ENCODE data around the gene APOL4. TPM values are rescaled to one million over a fixed set of nuclear protein-coding genes. Genes with fewer than 3 reads are reported as not detected.

APOL4 gene
- total and polyA plus RNA-seq, 3 experiments from 2014 or later, result 0.42 to 0.46 TPM; not detected in 1

DNA sequence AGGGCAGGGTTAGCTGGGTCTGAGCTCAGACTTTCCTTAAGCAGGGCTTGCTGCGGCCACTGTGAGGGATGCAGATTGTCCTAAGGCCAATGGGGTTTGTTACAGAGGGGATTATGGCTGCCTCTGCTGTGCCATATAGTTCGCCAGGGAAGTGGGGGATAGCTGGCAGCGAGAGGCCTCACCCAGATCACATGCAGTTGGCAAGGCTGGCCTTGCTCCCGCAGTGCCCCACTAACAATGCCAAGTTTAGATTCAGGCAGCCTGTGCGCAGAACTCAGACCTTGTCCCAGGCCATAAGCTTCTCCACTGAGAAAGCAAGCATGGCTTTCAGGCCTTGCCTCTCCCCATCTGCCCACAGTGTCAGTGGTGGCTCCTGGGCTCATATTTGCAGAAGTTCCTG lies 42.4 kb upstream of the APOL4 start:
- ChIA-PET POLR2A (no interaction called here), CTCF (interaction anchor here (1.0 kb wide), 1 partner anchor 42 kb away, joined by 3 read pairs; no protein-coding TSS in a partner anchor)
- peaks cover 6% of the 10 kb centered on the region for H3K4me1 ChIP-seq (ENCODE audit: insufficient read depth, low read length)
- Mint-ChIP-seq H3K4me1 (peaks cover 10 to 15% (median 11%) of the 10 kb centered on the region in 3 donors), H3K4me3 (no peak overlapping the region), H3K27ac (no peak overlapping the region), H3K27me3 (peaks cover 0 to 7% of the 10 kb centered on the region in 2 donors), H3K36me3 (peaks cover 0 to 11% (median 5%) of the 10 kb centered on the region in 3 donors), H3K9me3 (peaks cover 2 to 10% (median 8%) of the 10 kb centered on the region in 5 donors)
- DNase-seq, result no peak
- no peaks in the 10 kb centered on the region for H3K9me3 ChIP-seq (ENCODE audit: low read length)
- H3K36me3 ChIP-seq (ENCODE audit: insufficient read depth, low read length), result no peaks in the 10 kb centered on the region
- H3K27ac ChIP-seq (ENCODE audit: low read depth, low read length), result no peak overlapping the region
- H3K27me3 ChIP-seq (ENCODE audit: insufficient read depth, low read length, poor library complexity, severe bottlenecking), result no peaks in the 10 kb centered on the region
- no peak overlapping the region for H3K4me3 ChIP-seq (ENCODE audit: low read length)

- peak within 1 kb of the TSS; percentile 91 for H3K4me3 ChIP-seq (ENCODE audit: low read length)
- DNase-seq, result peak; percentile 80 to 87 (median 82)
- Mint-ChIP-seq H3K36me3 (peaks cover 17 to 41% (median 29%) of the 10 kb centered on the region in 3 donors), H3K27me3 (peaks cover 0 to 1% of the 10 kb centered on the region in 2 donors), H3K27ac (peak within 1 kb of the TSS; percentile 90 to 100 (median 98)), H3K9me3 (peaks cover 7 to 13% (median 8%) of the 10 kb centered on the region in 5 donors), H3K4me3 (peak within 1 kb of the TSS; percentile 96 to 100 (median 100)), H3K4me1 (peaks cover 49 to 56% (median 50%) of the 10 kb centered on the region in 3 donors)
- peak within 1 kb of the TSS; percentile 82 for H3K27ac ChIP-seq (ENCODE audit: low read depth, low read length)
- ChIA-PET POLR2A (interaction anchor here (1.0 to 1.3 kb wide), 3 partner anchors 13 to 83 kb away, joined by 3 to 4 read pairs (median 4); partner anchors contain the start of gene APOL1), CTCF (interaction anchor here (0.6 to 3.8 kb wide), 27 partner anchors 8 to 247 kb away, joined by 3 to 29 read pairs (median 4); partner anchors contain the start of gene APOL1)
- peaks cover 11% of the 10 kb centered on the region for H3K36me3 ChIP-seq (ENCODE audit: insufficient read depth, low read length)
- no peaks in the 10 kb centered on the region for H3K9me3 ChIP-seq (ENCODE audit: low read length)
- H3K27me3 ChIP-seq (ENCODE audit: insufficient read depth, low read length, poor library complexity, severe bottlenecking), result no peaks in the 10 kb centered on the region
- H3K4me1 ChIP-seq (ENCODE audit: insufficient read depth, low read length), result peaks cover 37% of the 10 kb centered on the region
Observed at GRCh38 chr22:36239401-36240171, 38.0 kb upstream of the APOL4 start, which contains the start of gene APOL2. APOL2 (minus strand) TSS chr22:36239527; CDS start chr22:36233162, 6,365 bp downstream.

GRCh38 chr22:36239150-36239400 lies 37.5 kb upstream of the APOL4 start:
- DNase-seq, result no peak
- peaks cover 0 to 1% of the 10 kb centered on the region in 2 donors for H3K27me3 Mint-ChIP-seq
- H3K9me3 Mint-ChIP-seq, result peaks cover 7 to 13% (median 8%) of the 10 kb centered on the region in 5 donors
- peak overlapping the region; percentile 96 to 100 (median 100) for H3K4me3 Mint-ChIP-seq
- Histone ChIP-seq H3K9me3 (ENCODE audit: low read length) (no peaks in the 10 kb centered on the region), H3K36me3 (ENCODE audit: insufficient read depth, low read length) (peaks cover 16% of the 10 kb centered on the region), H3K4me3 (ENCODE audit: low read length) (peak overlapping the region; percentile 91), H3K4me1 (ENCODE audit: insufficient read depth, low read length) (peaks cover 37% of the 10 kb centered on the region), H3K27me3 (ENCODE audit: insufficient read depth, low read length, poor library complexity, severe bottlenecking) (no peaks in the 10 kb centered on the region), H3K27ac (ENCODE audit: low read depth, low read length) (peak overlapping the region; percentile 82)
- H3K27ac Mint-ChIP-seq, result peak overlapping the region; percentile 90 to 100 (median 98)
- H3K36me3 Mint-ChIP-seq, result peaks cover 21 to 46% (median 29%) of the 10 kb centered on the region in 3 donors
- ChIA-PET CTCF (interaction anchor here (0.6 to 3.8 kb wide), 25 partner anchors 8 to 247 kb away, joined by 3 to 29 read pairs (median 5); partner anchors contain the start of gene APOL1), POLR2A (interaction anchor here (1.0 to 1.3 kb wide), 2 partner anchors 77 to 82 kb away, joined by 3 to 4 read pairs; no protein-coding TSS in a partner anchor)
- H3K4me1 Mint-ChIP-seq, result peaks cover 54 to 61% (median 55%) of the 10 kb centered on the region in 3 donors

- Mint-ChIP-seq H3K27me3 (peaks cover 0 to 1% of the 10 kb centered on the region in 2 donors), H3K9me3 (peaks cover 7 to 13% (median 8%) of the 10 kb centered on the region in 5 donors), H3K36me3 (peaks cover 23 to 51% (median 29%) of the 10 kb centered on the region in 3 donors), H3K4me3 (peak overlapping the region; percentile 96 to 100 (median 100)), H3K4me1 (peaks cover 58 to 66% (median 60%) of the 10 kb centered on the region in 3 donors), H3K27ac (peak overlapping the region; percentile 90 to 100 (median 98))
- H3K36me3 ChIP-seq (ENCODE audit: insufficient read depth, low read length), result peaks cover 16% of the 10 kb centered on the region
- H3K4me1 ChIP-seq (ENCODE audit: insufficient read depth, low read length), result peaks cover 37% of the 10 kb centered on the region
- ChIA-PET POLR2A (interaction anchor here (1.0 to 1.3 kb wide), 3 partner anchors 14 to 82 kb away, joined by 3 to 4 read pairs (median 4); partner anchors contain the start of gene APOL1), CTCF (interaction anchor here (0.6 to 3.8 kb wide), 26 partner anchors 7 to 248 kb away, joined by 3 to 29 read pairs (median 4); partner anchors contain the start of gene APOL1)
- H3K27me3 ChIP-seq (ENCODE audit: insufficient read depth, low read length, poor library complexity, severe bottlenecking), result no peaks in the 10 kb centered on the region
- peak overlapping the region; percentile 82 for H3K27ac ChIP-seq (ENCODE audit: low read depth, low read length)
- no peak for DNase-seq
- H3K9me3 ChIP-seq (ENCODE audit: low read length), result no peaks in the 10 kb centered on the region
- H3K4me3 ChIP-seq (ENCODE audit: low read length), result peak overlapping the region; percentile 91
Observed at GRCh38 chr22:36238373-36239149, 37.0 kb upstream of the APOL4 start.

DNA sequence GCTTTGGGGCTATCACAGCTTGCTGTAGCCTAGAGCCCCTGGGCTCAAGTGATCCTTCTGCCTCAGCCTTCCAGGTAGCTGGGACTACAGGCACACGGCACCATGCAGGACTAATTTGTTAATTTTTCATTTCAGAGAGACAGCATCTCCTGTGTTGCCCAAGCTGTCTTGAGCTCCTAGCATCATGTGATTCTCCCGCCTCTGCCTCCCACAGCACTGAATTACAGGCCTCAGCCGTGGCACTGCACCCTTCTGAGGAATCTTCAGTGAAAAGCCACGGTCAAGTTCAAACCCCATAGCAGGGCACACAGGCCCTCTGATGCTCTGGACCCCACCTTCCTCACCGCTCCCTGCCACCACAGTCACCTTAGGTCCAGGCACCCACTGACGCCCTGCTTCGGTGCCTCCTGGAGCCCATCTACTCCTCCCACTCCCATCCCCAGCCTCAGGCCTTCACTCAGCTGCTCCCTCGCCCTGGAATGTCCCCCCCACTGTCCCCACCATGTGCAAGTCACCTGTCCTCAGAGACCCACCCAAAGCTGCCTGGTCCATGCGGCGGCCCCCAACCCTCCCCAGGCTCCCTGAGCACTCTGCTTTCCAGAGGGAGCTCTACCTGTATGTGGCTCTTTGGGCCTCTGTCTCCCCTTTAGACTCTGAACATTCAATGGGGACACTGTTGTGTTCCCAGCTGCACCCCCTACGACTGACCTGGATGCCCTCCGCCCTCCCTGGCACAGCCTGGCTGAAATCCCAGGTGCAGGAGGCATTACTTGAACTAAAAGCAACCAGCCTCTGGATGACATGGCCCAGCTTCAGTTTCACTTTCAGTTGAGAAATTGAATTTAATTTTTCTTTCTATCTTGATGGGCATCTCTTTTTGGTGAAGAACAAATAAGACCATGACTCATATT lies 36.1 kb upstream of the APOL4 start:
- Mint-ChIP-seq H3K27ac (peak overlapping the region; percentile 90 to 100 (median 98)), H3K4me3 (peak overlapping the region; percentile 96 to 100 (median 100)), H3K36me3 (peaks cover 27 to 59% (median 27%) of the 10 kb centered on the region in 3 donors), H3K9me3 (peaks cover 4 to 8% (median 5%) of the 10 kb centered on the region in 5 donors), H3K4me1 (peaks cover 61 to 70% (median 64%) of the 10 kb centered on the region in 3 donors), H3K27me3 (peaks cover 0 to 1% of the 10 kb centered on the region in 2 donors)
- H3K4me3 ChIP-seq (ENCODE audit: low read length), result peak overlapping the region; percentile 91
- H3K36me3 ChIP-seq (ENCODE audit: insufficient read depth, low read length), result peaks cover 23% of the 10 kb centered on the region
- peak overlapping the region; percentile 61 for H3K27ac ChIP-seq (ENCODE audit: low read depth, low read length)
- peaks cover 37% of the 10 kb centered on the region for H3K4me1 ChIP-seq (ENCODE audit: insufficient read depth, low read length)
- ChIA-PET POLR2A (interaction anchor here (1.0 kb wide), 1 partner anchor 15 kb away, joined by 4 read pairs; the partner anchor contains the start of gene APOL1), CTCF (interaction anchor here (1.0 to 3.8 kb wide), 10 partner anchors 10 to 172 kb away, joined by 3 to 29 read pairs (median 6); partner anchors contain the start of gene APOL1)
- H3K27me3 ChIP-seq (ENCODE audit: insufficient read depth, low read length, poor library complexity, severe bottlenecking), result no peaks in the 10 kb centered on the region
- DNase-seq, result no peak
- H3K9me3 ChIP-seq (ENCODE audit: low read length), result no peaks in the 10 kb centered on the region

DNA sequence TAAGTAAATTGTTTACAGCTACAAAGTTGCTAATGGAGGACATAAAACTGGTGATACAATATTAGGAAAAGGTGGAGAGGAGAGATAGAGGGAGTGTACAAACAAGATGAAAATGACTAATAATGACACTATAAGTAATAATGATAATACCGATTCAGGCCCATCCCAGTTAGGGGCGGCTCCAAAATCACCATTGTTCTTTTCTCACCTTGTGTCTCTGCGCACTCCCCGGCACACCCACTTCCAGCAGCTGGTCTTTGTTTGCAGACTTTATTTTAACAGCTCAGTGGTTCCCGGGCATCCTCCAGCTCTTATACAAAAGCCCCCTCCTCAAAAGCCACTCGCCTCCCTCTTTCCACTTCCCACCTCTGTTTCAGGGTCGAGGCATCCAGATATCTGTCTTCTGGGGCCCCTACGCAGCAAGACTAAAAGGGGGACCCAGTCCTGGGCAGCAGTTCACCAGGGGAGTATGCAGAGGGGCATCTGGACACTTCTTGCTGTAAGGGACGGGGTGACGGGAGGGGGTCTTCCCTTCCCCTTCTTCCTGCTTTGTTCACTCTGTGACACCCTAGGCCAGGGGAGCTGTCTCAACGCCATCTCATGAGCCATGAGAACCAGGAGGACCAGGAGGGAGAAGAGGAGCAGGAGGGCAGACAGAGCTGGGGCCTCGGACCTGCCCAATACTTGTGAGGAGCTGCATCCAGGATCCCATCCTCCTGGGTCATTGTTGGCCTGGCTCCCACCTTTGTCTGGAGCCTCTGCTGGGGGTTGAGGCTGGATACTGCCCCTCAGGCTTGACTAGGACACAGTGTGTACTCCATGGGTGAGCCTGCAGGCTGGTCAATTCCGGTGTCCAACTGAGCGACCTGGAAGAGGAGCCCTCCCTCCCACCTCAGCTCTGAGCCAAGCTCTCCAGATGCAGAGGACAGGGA lies 35.0 kb upstream of the APOL4 start:
- no peaks in the 10 kb centered on the region for H3K9me3 ChIP-seq (ENCODE audit: low read length)
- peak overlapping the region; percentile 91 for H3K4me3 ChIP-seq (ENCODE audit: low read length)
- Mint-ChIP-seq H3K4me1 (peaks cover 61 to 76% (median 70%) of the 10 kb centered on the region in 3 donors), H3K36me3 (peaks cover 21 to 69% (median 31%) of the 10 kb centered on the region in 3 donors), H3K27me3 (peaks cover 0 to 1% of the 10 kb centered on the region in 2 donors), H3K27ac (peak overlapping the region in 7 of 8 donors; percentile 47 to 99 (median 98)), H3K4me3 (peak overlapping the region; percentile 87 to 100 (median 100)), H3K9me3 (peaks cover 0 to 4% (median 0%) of the 10 kb centered on the region in 5 donors)
- no peak for DNase-seq
- H3K36me3 ChIP-seq (ENCODE audit: insufficient read depth, low read length), result peaks cover 29% of the 10 kb centered on the region
- CTCF ChIA-PET, result interaction anchor here (0.6 to 3.8 kb wide), 5 partner anchors 16 to 171 kb away, joined by 3 to 29 read pairs (median 5); partner anchors contain the start of gene APOL1
- POLR2A ChIA-PET, result no interaction called here
- peaks cover 37% of the 10 kb centered on the region for H3K4me1 ChIP-seq (ENCODE audit: insufficient read depth, low read length)
- H3K27me3 ChIP-seq (ENCODE audit: insufficient read depth, low read length, poor library complexity, severe bottlenecking), result no peaks in the 10 kb centered on the region
- H3K27ac ChIP-seq (ENCODE audit: low read depth, low read length), result no peak overlapping the region

All from CD8-positive, alpha-beta memory T cell (primary cell).